IMR-90 (cell line): ENCODE data around the gene SNRPB.

Experiments used
- BHLHE40 ChIP-seq: fragments of 150-350 bp; IDR thresholded peaks from 2 replicates; pipeline ENCODE4 v1.6.1; 2016; ENCODE audit warnings: mild to moderate bottlenecking, low read depth, low read length
- CEBPB ChIP-seq: IDR thresholded peaks from 2 replicates; pipeline ENCODE4 v1.6.1; 2012; ENCODE audit warnings: low read depth, low read length, improper control_type of control experiment
- CHD1 ChIP-seq: IDR thresholded peaks from 2 replicates; pipeline ENCODE4 v1.6.1; 2012; ENCODE audit warnings: low read depth, low read length, improper control_type of control experiment
- CTCF ChIP-seq: conservative IDR thresholded peaks from 2 replicates; pipeline ENCODE4 v1.5.1; 2012; ENCODE audit warnings: mild to moderate bottlenecking, low read depth, low read length, improper control_type of control experiment
- MAFK ChIP-seq: IDR thresholded peaks from 2 replicates; pipeline ENCODE4 v1.6.1; 2012; ENCODE audit warnings: low read depth, low read length, improper control_type of control experiment
- MAZ ChIP-seq: IDR thresholded peaks from 2 replicates; pipeline ENCODE4 v1.6.1; 2012; ENCODE audit warnings: low read depth, mild to moderate bottlenecking, low read length, improper control_type of control experiment, moderate library complexity, borderline replicate concordance
- MXI1 ChIP-seq: IDR thresholded peaks from 2 replicates; pipeline ENCODE4 v1.6.1; 2012; ENCODE audit warnings: low read depth, mild to moderate bottlenecking, low read length, moderate library complexity, borderline replicate concordance
- POLR2A ChIP-seq: IDR thresholded peaks from 2 replicates; pipeline ENCODE4 v1.6.1; 2012; ENCODE audit warnings: mild to moderate bottlenecking, low read depth, low read length
- RAD21 ChIP-seq: IDR thresholded peaks from 2 replicates; pipeline ENCODE4 v1.6.1; 2012; ENCODE audit warnings: low read length, improper control_type of control experiment
- RCOR1 ChIP-seq: IDR thresholded peaks from 2 replicates; pipeline ENCODE4 v1.6.1; 2012; ENCODE audit warnings: mild to moderate bottlenecking, low read length, improper control_type of control experiment; ENCODE audit not compliant: insufficient replicate concordance
- RFX5 ChIP-seq: IDR thresholded peaks from 2 replicates; pipeline ENCODE4 v1.8.0; 2012; ENCODE audit warnings: low read depth, mild to moderate bottlenecking, low read length, moderate library complexity
- USF2 ChIP-seq: fragments of 150-350 bp; IDR thresholded peaks from 2 replicates; pipeline ENCODE4 v1.6.1; 2017; ENCODE audit warnings: mild to moderate bottlenecking, antibody characterized with exemption, low read length, low read depth

GRCh38 chr20:2518558-2518957, 48.0 kb upstream of the SNRPB start:
- TF ChIP-seq POLR2A, result no peak
- no peak for TF ChIP-seq CTCF
- no peak for TF ChIP-seq MAFK
- no peak for TF ChIP-seq MXI1
- TF ChIP-seq CEBPB, result no peak
- TF ChIP-seq RCOR1, result no peak
- TF ChIP-seq RAD21, result no peak
- no peak for TF ChIP-seq MAZ
- no peak for TF ChIP-seq USF2
- no peak for TF ChIP-seq BHLHE40
- TF ChIP-seq CHD1, result no peak
- TF ChIP-seq RFX5, result no peak
